ENCODE measurements around the gene SAMSN1. TPM values are rescaled to one million over a fixed set of nuclear protein-coding genes. Genes with fewer than 3 reads are reported as not detected.

The SAMSN1 gene
- total and polyA plus RNA-seq, 2 of the 8 experiments (the other 6 are each of a cell fraction or from before 2014, with no cell fraction given): 0.50 to 3.0 TPM

DNA sequence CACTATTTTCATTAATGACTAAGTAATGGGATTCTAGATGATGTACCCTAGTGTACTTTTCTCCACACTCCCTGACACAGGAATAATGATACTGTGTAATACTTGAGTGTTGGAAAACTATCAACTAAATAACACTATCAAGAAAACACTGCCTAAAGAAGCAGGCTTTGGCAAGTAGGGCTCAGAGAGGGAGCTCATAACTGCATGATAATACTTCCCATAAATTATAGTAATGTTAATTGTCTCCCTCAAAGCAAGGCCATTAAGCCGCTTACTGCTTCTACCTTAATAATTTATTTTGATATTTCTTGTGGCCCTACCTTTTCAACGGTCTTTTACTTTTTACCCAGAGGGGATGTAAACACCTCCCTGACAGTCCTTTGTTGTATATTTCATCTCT, 69.0 kb downstream of the SAMSN1 start:
- no peaks in the 10 kb centered on the region for H3K27me3 ChIP-seq (replicated peaks in 1 of 4; ENCODE audit: control insufficient read depth in 3 of 4, extremely low read depth in 1 of 4, insufficient read depth in 3 of 4, low read length in 3 of 4)
- H3K36me3 ChIP-seq (ENCODE audit: control insufficient read depth in 2 of 4, insufficient read depth in 4 of 4, low read length in 3 of 4): no peaks in the 10 kb centered on the region
- FAIRE-seq: no peak
- no peak for DNase-seq (ENCODE audit: low read depth in 1 of 2, low spot score in 2 of 2)
- H3K79me1 ChIP-seq (ENCODE audit: low read depth, low read length): no peaks in the 10 kb centered on the region
- no peaks in the 10 kb centered on the region for H3K79me2 ChIP-seq (ENCODE audit: control insufficient read depth in 1 of 2, insufficient read depth in 2 of 2, low read length in 2 of 2)
- POLR2A ChIA-PET (ENCODE audit: partially characterized antibody): no interaction called here
- H2AFZ ChIP-seq (ENCODE audit: low read length): no peak overlapping the region
- no peak overlapping the region for H2BK12ac ChIP-seq (ENCODE audit: low read depth, low read length)
- no peak overlapping the region for H4K8ac ChIP-seq (ENCODE audit: extremely low read depth, insufficient read depth, low read length)
- no peaks in the 10 kb centered on the region for H3K23me2 ChIP-seq (ENCODE audit: low read depth, low read length)
- H3K9ac ChIP-seq (replicated peaks in 1 of 4; ENCODE audit: extremely low read depth in 1 of 4, low read depth in 3 of 4, low read length in 3 of 4): no peak overlapping the region
- no peak overlapping the region for H2BK20ac ChIP-seq (ENCODE audit: low read length)
- CTCF ChIA-PET (ENCODE audit: partially characterized antibody): interaction anchor here (0.5 to 1.1 kb wide), 2 partner anchors 251 to 365 kb away, joined by 3 read pairs; no protein-coding TSS in a partner anchor
- 91% methylated on average over 2 of the region's 2 CpGs; no CpG with 5 or more reads in 1 of the 2 experiments for WGBS, 2 experiments (ENCODE audit: extremely low coverage in 1 of 2, insufficient coverage in 1 of 2, insufficient read length in 1 of 2, insufficient replicate concordance in 2 of 2, low coverage in 1 of 2, low lambda C conversion rate in 2 of 2, missing lambda C conversion rate in 1 of 2)
- H3K27ac ChIP-seq (ENCODE audit: low read depth, low read length): no peak overlapping the region
- no peak overlapping the region for H4K5ac ChIP-seq (ENCODE audit: insufficient read length, low read depth, low read length)
- H2BK120ac ChIP-seq (replicated peaks; ENCODE audit: low read depth, low read length): no peak overlapping the region
- H2BK5ac ChIP-seq (ENCODE audit: low read depth, low read length): no peak overlapping the region
- TF ChIP-seq, protein P1, sequence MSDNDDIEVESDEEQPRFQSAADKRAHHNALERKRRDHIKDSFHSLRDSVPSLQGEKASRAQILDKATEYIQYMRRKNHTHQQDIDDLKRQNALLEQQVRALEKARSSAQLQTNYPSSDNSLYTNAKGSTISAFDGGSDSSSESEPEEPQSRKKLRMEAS (IDR thresholded peaks at IDR 0.05): no peak
- TF ChIP-seq CREB1 (IDR thresholded peaks at IDR 0.05) (no peak), JUND (IDR thresholded peaks at IDR 0.05; ENCODE audit: low read length) (no peak), NANOG (IDR thresholded peaks at IDR 0.05; ENCODE audit: insufficient read depth, low read depth, low read length, poor library complexity, severe bottlenecking) (no peak), RXRA (IDR thresholded peaks at IDR 0.05; ENCODE audit: insufficient read depth, low read depth, low read length) (no peak), SP4 (IDR thresholded peaks at IDR 0.05; ENCODE audit: low read length) (no peak), CBX5 (IDR thresholded peaks at IDR 0.05; ENCODE audit: low read depth, low read length) (no peak), RFX5 (IDR thresholded peaks at IDR 0.05; ENCODE audit: borderline replicate concordance, low read depth, low read length) (no peak), KDM5A (IDR thresholded peaks at IDR 0.05; ENCODE audit: low read length) (no peak), BRCA1 (IDR thresholded peaks at IDR 0.05; ENCODE audit: low read depth, low read length) (no peak)
- TF ChIP-seq, protein P2, sequence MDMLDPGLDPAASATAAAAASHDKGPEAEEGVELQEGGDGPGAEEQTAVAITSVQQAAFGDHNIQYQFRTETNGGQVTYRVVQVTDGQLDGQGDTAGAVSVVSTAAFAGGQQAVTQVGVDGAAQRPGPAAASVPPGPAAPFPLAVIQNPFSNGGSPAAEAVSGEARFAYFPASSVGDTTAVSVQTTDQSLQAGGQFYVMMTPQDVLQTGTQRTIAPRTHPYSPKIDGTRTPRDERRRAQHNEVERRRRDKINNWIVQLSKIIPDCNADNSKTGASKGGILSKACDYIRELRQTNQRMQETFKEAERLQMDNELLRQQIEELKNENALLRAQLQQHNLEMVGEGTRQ (IDR thresholded peaks at IDR 0.05; ENCODE audit: low read length): no peak
- TF ChIP-seq, protein P3, sequence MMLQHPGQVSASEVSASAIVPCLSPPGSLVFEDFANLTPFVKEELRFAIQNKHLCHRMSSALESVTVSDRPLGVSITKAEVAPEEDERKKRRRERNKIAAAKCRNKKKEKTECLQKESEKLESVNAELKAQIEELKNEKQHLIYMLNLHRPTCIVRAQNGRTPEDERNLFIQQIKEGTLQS (IDR thresholded peaks at IDR 0.05; ENCODE audit: insufficient read depth, low read depth, low read length): no peak
- H3K4me2 ChIP-seq (ENCODE audit: insufficient read depth in 1 of 2, low read depth in 2 of 2, low read length in 2 of 2): no peak overlapping the region
- H3K4ac ChIP-seq (replicated peaks; ENCODE audit: insufficient read length, low read depth, low read length): no peak overlapping the region
- H3K56ac ChIP-seq (replicated peaks; ENCODE audit: insufficient read length, low read depth, low read length): no peak overlapping the region
- H4K20me1 ChIP-seq (replicated peaks in 1 of 2; ENCODE audit: control insufficient read depth in 1 of 2, insufficient read depth in 2 of 2, low read length in 2 of 2): no peaks in the 10 kb centered on the region
- no peaks in the 10 kb centered on the region for H3K9me3 ChIP-seq (ENCODE audit: insufficient read depth in 2 of 2, low read depth in 1 of 2, low read length in 1 of 2)
- H3K23ac ChIP-seq (ENCODE audit: insufficient read length): no peak overlapping the region
- H3K18ac ChIP-seq (ENCODE audit: extremely low read depth, low read length): no peak overlapping the region
- no peak overlapping the region for H2BK15ac ChIP-seq (ENCODE audit: low read length)
- H2AK5ac ChIP-seq (ENCODE audit: low read depth, low read length): no peak overlapping the region
- no peaks in the 10 kb centered on the region for H3K4me1 ChIP-seq (replicated peaks in 1 of 4; ENCODE audit: control insufficient read depth in 3 of 4, insufficient read depth in 4 of 4, low read length in 3 of 4)
- H3K14ac ChIP-seq (ENCODE audit: insufficient read length): no peak overlapping the region
- no peak overlapping the region for H4K91ac ChIP-seq (replicated peaks; ENCODE audit: insufficient read length, low read length)
- H3K4me3 ChIP-seq (ENCODE audit: extremely low read depth in 1 of 4, insufficient read depth in 2 of 4, low read depth in 3 of 4, low read length in 4 of 4): no peak overlapping the region

All from H1 (cell line).